Loucy (cell line): ENCODE results near the gene PRKN.

Experiments used
- CTCF ChIP-seq: fragments of 200-600 bp; sonication (generic); conservative IDR thresholded peaks from 2 replicates; pipeline ENCODE4 v1.5.1; 2014; ENCODE audit warnings: mild to moderate bottlenecking, antibody characterized with exemption, low read length
- EZH2phosphoT487 ChIP-seq: fragments of 200-600 bp; IDR thresholded peaks from 2 replicates; pipeline ENCODE4 v1.6.1; 2018; ENCODE audit warnings: antibody characterized with exemption, mild to moderate bottlenecking, moderate library complexity, borderline replicate concordance

- no peak for TF ChIP-seq CTCF
- TF ChIP-seq EZH2phosphoT487: no peak
These were observed 1371.3 kb downstream of the PRKN start for GRCh38 chr6:161356167-161356854.
